Activated CD8-positive, alpha-beta memory T cell treated with anti-CD3 and anti-CD28 coated beads for 1 hour (primary cell): Measurements from ENCODE around the gene ARPP21.
"Not testable (repeated sequence)": the region's sequence is repeated elsewhere in the genome, so short reads cannot be mapped to it uniquely, and the experiment has no call there.

ENCODE experiments used
- DNase-seq, 2 donors: peaks; one replicate each; pipeline ENCODE4 v3.0.0-alpha.2; 2020; ENCODE audit warnings: low read depth in 1 of 2; ENCODE audit errors: extremely low read depth in 1 of 2

Gene ARPP21

DNA sequence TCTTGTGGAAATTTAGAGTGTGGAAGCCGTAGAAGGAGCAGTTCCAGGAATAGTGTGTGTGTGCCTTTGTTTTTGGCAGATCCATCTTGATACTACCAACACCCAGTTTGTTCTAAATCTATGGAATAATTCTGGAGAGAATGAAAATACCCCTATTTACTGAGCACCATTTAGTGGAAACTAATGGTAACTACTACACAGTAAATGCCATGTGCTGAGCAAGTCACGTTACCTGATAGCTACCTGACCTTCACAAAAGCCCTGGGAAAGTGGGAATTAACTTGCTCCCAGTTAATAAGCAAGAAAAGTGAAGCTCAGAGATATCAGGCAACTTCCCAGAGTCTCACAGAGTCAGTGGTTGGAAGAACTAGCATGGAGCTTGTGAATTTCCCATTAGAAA, 137.7 kb downstream of the ARPP21 start:
- DNase-seq = no peak

DNA sequence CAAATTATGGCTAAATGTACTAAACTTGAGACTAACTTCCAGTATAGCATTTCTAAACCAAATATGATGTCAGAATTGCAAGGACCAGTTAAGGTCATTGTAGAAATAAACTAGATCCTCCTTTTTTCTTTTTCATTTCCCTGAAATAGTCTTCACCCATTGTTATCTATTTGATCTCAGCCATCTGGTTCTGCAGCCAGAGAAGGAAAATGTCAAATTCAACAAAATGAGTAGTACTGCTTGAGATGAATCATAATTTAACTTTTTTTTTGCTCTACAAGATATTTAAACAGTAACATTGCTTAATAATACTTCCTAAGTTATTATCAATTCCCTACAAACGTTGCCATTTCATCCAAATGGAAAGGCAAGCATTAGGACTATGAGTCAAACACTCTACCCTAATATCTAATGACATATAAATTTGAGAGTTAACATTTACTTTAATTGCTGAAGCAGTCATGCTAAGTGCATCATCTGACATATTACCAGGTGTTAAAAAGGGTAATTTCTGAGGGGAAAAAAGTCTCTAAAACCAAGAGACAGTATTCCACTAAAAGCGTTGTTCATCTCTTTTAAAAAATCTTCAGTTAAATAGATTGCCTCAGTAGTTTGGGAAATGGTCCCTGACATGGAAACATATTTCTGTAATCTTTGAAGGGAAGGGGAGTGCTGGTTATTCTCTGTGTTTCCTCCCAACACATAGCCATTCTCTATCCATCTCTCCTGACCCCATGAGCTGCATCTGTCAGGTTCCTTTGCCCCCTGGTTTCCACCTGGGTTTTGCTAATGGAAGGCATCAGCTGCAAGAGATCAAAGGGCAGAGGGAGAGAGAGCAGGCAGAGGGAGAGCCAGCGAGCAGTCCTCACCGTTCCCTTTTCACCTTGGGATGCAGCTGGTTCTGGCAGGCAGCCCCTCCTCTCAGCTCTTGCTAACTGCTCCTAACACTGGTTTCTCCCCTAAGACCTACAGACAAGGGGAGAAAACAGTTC, 138.5 kb downstream of the ARPP21 start:
- DNase-seq = no peak

DNA sequence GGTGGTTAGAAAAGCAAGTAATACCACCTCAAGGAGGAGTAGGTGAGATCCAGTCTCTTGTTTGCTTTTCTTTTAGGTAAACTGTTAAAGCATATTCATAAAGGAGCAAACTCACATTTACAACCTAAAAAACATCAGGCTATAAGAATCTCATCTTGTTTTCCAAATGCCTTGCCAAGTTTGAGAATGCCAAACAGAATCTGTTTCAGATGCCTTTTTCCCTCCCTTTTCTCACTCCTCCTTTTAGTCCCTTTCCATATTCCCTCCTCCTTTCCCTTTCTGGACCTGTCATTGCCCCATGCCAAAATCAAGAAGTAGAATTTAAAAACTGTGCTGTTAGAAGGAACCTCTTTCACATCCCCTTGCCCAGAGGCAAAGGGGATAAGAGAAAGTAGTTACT, 140.3 kb downstream of the ARPP21 start:
- DNase-seq = no peak

DNA sequence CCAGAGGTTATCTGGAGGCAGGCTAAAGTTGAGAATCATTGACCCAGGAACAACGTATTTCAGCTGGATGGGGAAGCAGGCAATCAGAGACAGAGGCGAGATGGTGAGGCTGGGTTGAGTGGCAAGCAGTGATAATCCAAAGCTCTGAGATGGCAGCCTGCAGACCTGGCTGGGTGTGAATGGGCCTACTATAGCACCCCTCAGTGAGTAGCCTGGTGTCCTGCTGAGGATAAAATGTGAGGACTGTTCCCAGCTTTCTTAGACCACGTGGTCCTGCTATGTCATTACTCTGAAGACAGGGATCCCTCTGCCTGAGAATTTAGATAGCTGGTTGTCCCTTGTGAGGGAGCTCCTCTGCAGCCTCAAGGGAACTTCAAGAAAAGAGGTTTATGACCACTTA, 141.5 kb downstream of the ARPP21 start:
- no peak for DNase-seq

DNA sequence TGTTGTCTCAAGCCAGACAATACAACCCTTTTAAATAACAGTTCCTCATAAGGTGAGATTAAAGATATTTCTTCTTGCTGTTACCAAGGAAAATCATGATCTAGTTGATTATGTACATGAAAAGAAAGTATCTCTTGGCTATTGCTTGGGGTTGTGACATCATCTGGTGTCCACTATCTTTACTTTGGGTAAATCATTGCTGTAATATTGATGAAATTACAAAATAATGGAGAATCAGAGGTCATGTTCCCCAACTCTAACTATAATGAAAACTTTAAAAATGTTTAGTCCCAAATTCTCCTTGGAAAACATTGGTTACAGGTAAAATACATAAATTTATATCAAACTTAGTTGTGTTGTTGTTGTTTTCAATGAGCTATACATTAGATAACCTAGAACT, 142.2 kb downstream of the ARPP21 start:
- no peak for DNase-seq

DNA sequence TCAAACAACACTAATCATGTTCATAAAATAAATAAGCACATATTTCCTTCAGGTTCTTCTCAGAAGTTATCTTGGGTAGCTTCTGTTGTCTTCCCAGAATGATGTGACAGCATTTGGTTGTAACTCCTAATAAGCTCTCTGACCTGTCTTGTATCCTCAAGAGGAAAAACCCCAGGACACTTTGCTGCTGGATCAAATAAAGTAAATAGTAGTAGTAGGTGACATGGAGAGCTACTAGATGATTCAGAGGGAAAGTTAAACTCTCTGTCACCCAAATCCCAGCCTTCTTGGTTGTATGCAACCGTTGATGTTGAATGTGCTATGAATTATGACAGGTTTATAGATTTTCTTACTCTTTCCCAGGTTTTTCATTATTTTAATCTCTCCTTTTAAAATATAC, 143.0 kb downstream of the ARPP21 start:
- DNase-seq = no peak

DNA sequence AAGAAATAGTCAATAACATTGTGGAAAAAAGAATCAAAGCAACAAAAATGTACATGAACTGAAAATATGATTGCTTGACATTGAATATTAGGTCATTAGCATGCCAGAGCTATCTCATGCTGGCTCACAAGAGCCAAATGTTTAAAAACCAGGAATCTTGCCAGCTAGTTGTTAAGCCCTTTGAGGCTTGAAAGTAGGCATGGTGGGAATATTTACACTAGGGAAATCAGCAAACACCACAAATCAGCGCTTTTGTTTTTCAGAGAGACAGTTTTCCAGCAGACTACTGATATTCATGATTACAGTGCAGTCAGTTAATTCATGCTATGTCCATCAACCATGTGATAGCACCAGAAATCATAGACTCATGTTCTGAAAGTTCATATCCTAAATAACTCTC, 144.8 kb downstream of the ARPP21 start:
- DNase-seq = no peak

DNA sequence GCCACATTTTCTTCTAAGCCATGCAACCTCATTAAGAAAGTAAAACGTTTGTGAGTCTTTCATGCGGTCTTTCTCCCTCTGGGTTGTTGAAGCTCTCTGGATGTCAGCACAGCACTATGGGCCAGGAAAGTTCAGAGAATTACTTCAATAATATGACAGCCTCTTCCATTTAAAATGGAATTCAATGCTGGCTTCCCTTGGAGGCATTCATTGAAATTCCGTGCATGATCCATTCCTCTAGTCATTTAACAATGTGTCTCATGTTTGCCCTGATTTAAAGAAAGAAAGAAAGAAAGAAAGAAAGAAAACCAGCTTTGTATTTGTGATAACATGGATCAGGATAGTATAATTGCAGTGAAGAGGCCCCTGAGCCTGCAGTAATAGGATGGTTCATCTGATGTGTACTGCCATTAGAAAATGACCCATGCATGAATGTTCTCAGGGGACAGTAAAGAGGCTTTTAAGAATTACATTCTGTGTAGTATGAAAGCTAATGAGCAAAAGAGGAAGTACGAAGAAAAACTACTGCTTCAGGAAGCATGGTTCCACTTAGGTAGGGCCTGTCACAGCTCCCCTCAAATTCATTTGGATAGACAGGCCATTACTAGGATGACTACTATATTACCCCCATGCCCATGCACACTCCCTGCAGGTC, 146.0 kb downstream of the ARPP21 start:
- no peak for DNase-seq

DNA sequence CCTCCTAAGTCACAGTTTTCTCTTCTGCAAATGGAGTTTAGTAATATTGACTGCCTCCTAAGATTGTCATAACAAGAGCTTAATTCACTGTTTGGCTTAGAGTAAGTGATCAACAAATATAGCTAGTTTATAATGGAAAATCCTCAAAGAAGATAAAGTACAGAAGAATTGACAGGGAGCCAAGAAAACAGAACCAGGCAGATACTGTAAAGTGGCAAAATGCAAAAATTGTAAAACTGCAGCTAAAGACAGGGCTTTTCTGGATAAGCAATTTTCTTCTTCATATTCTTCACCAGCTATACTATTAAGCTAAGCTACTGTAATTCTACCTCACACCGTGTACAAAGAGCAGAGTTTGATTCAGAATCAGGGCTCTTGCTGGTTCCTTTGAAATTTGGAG, 148.6 kb downstream of the ARPP21 start:
- DNase-seq = no peak

DNA sequence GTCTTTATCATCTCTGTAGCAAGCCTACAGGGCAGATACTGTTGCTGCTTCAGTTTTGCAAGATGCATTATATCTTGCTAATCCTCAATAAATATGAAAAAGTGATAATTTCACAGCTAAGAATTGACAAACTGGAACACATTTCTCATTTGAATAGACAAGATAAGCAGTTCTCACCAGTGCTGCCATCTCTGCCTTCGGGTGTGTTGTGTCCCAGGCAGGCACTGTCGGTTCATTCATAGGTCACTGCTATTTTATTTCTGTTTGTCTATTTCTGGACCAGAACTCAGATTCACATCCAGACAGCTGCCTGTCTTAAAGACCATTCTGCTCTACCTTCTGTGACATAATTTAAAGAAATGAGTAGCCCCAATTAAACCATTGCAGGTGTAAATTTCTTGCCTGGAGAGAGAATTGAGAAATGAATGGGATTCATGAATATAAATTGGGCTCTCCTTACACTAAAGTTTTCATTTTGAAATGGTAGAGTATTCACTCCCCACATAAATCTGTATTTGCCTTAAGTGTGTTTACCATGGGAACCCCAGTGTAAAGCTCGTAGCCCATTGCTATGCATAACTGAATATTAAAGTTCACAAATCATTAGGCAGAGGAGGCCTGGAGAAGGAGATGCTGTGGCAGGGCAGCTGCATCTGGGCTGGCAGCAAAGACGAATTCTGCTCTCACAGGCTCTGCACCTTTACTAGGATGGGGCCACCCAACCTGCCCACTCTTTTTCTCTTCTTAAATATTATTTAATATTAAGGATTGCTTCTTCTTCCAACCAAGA, 149.9 kb downstream of the ARPP21 start:
- DNase-seq = no peak

DNA sequence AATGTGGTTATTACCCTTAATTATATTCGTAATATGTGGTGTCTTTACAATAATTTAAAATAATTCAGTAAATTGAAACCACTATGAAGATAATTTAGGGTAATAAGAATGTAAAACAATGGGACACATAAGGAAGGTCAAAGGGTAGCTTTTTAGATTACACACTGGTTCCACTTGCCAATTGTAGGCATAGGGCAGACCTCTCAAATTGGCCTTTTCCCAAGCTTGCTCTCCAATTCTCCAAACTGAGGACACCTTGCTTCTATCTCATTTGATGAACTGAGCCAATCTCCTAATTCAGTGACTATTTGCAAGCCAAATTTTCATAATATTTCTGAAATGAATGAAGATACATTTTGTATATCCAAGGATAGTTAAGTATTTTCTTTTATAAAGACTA, 151.4 kb downstream of the ARPP21 start:
- DNase-seq = no peak

DNA sequence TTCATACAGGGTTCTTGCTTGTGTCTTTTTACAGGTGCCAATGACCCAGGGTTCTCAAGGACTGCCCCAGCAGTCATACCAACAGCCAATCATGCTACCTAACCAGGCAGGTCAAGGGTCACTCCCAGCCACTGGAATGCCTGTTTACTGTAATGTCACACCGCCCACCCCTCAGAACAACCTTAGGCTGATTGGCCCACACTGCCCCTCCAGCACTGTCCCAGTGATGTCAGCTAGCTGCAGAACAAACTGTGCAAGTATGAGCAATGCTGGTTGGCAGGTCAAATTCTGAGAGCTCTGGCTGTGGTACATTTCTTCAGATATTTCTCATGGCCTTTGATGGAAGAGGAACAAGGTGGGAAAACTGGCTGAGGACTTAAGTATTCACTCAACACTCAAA, 154.3 kb downstream of the ARPP21 start:
- DNase-seq = no peak

DNA sequence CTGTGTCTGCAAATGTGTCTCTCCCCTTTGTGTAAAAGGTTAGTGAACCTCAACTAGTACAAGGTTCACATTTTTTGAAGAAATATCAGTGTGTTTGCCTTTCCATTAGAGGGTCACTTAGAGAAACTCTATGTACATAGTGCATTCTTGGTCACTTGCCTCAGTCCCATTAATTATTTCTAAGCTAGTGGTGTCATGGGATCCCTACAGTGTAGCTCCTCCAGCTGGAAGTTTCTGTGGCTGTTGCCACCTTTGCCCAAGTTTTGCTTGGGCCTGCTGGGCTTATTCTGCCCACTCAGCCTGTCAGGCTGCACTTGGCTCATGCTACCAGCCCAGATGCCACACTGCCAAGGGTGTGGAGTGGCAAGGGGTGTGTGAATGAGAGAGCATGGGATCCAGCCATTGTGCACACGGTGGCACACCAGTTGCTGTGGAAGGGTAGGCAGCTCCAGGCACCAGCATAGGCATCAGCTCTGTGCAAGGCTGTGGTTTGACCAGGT, 161.7 kb downstream of the ARPP21 start:
- DNase-seq = no peak

DNA sequence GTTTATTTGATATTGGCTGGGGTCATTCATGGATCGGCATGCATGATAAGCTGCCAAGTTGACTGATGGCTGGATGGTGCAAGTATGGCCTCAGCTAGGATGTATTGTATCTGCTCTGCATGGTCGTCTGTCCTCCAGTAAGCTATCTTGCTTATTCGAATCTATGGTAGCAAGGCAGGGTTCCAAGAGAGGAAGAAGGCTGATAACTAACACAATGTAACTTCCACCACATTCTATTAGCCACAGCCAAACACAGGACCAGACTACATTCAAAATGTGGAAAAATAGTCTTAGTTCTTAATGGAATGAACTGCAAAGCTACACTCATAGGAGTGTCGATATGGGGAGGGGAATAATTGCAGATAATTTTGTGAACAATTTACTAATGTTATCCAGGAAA, 175.2 kb downstream of the ARPP21 start:
- DNase-seq = no peak

DNA sequence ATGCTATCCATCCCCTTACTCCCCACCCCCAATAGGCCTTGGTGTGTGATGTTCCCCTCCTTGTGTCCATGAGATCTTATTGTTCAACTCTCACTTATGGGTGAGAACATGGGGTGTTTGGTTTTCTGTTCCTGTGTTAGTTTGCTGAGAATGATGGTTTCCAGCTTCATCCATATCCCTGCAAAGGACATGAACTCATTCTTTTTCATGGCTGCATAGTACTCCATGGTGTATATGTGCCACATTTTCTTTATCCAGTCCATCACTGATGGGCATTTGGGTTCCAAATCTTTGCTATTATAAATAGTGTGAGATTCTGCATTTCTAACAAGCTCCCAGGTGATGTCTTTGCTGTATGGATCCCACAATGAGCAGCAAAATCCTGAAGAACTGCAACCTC, 176.5 kb downstream of the ARPP21 start:
- not testable (repeated sequence) for DNase-seq

DNA sequence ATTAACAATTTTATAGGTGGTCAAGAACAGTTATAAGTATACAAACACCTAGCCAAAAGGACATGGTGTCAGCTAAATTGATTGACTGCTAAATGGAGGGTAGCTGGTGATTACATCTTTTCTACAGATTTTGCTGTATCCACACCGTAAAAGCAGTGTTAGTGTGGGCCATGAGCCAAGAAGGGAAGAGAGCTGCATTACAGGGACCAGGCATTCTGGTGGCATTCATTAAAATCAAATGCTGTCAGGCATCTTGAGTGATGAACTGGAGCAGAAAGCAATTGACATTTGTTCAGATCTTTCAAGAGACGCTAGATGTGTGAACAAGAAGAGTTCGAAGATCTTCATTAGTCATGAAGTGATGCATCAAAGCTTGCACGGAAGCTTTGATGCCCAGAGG, 177.9 kb downstream of the ARPP21 start:
- DNase-seq = no peak

DNA sequence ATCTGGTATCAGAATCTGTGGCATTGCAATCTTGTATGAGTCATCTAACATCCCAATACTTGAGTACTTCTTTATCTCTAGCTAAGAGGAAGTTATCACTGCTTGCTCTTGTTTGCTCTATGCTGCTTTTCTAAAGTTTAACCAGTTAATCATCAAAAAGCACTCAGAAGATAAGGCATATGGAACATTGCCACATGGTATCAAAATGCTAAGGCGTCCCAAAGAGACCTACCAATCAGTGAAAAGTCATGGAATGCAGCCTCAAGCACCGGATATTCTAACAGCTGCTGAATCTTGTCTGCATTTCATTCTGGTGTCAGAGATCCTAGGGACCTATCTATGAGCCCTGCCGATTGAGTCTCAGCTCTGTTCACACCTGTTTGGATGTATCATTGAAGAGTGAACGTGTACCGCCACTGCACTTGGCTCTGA, 192.8 kb downstream of the ARPP21 start:
- no peak for DNase-seq
